ENCODE data around the gene TMEM114. TPM values are rescaled to one million over a fixed set of nuclear protein-coding genes. Genes with fewer than 3 reads are reported as not detected.

Gene TMEM114
- total RNA-seq, 1 donor = not detected

GRCh38 chr16:8595783-8596182 is 5.5 kb upstream of the TMEM114 start:
- H3K4me1 ChIP-seq (ENCODE audit: insufficient read depth, low read length) = no peaks in the 10 kb centered on the region

GRCh38 chr16:8594149-8594666 is 3.9 kb upstream of the TMEM114 start:
- no peak overlapping the region for H3K4me3 ChIP-seq (ENCODE audit: insufficient read depth, low read length)
- H3K4me2 ChIP-seq (ENCODE audit: insufficient read depth, low read length) = no peak overlapping the region
- H3K9me3 ChIP-seq (ENCODE audit: low read depth, low read length) = no peaks in the 10 kb centered on the region
- no peaks in the 10 kb centered on the region for H3K79me2 ChIP-seq (ENCODE audit: insufficient read depth, low read length)
- no peaks in the 10 kb centered on the region for H3K4me1 ChIP-seq (ENCODE audit: insufficient read depth, low read length)
- no peak overlapping the region for H2AFZ ChIP-seq (ENCODE audit: low read length)
- H4K20me1 ChIP-seq (ENCODE audit: insufficient read depth, low read length) = no peaks in the 10 kb centered on the region
- H3K36me3 ChIP-seq (ENCODE audit: insufficient read depth, low read length) = no peaks in the 10 kb centered on the region
- no peak for TF ChIP-seq CTCF (IDR thresholded peaks at IDR 0.05; ENCODE audit: extremely low read depth, low read depth, low read length)
- no peak for DNase-seq (ENCODE audit: insufficient read length, low spot score, missing footprints)
- H3K27me3 ChIP-seq (ENCODE audit: insufficient read depth, low read length) = peaks cover 11% of the 10 kb centered on the region
- no peak overlapping the region for H3K27ac ChIP-seq (ENCODE audit: low read depth, low read length)

More at GRCh38 chr16:8595783-8596182, 5.5 kb upstream of the TMEM114 start:
- no peaks in the 10 kb centered on the region for H3K27me3 ChIP-seq (ENCODE audit: insufficient read depth, low read length)
- no peak for TF ChIP-seq CTCF (IDR thresholded peaks at IDR 0.05; ENCODE audit: extremely low read depth, low read depth, low read length)
- H3K4me2 ChIP-seq (ENCODE audit: insufficient read depth, low read length) = no peak overlapping the region
- H4K20me1 ChIP-seq (ENCODE audit: insufficient read depth, low read length) = no peaks in the 10 kb centered on the region
- H3K4me3 ChIP-seq (ENCODE audit: insufficient read depth, low read length) = no peak overlapping the region
- H3K36me3 ChIP-seq (ENCODE audit: insufficient read depth, low read length) = no peaks in the 10 kb centered on the region
- no peaks in the 10 kb centered on the region for H3K9me3 ChIP-seq (ENCODE audit: low read depth, low read length)
- H3K27ac ChIP-seq (ENCODE audit: low read depth, low read length) = no peak overlapping the region
- no peak for DNase-seq (ENCODE audit: insufficient read length, low spot score, missing footprints)
- H3K79me2 ChIP-seq (ENCODE audit: insufficient read depth, low read length) = no peaks in the 10 kb centered on the region
- H2AFZ ChIP-seq (ENCODE audit: low read length) = no peak overlapping the region

GRCh38 chr16:8591451-8591850 is 1.1 kb upstream of the TMEM114 start:
- no peaks in the 10 kb centered on the region for H3K9me3 ChIP-seq (ENCODE audit: low read depth, low read length)
- no peak overlapping the region for H3K4me3 ChIP-seq (ENCODE audit: insufficient read depth, low read length)
- H3K79me2 ChIP-seq (ENCODE audit: insufficient read depth, low read length) = no peaks in the 10 kb centered on the region
- no peak overlapping the region for H3K4me2 ChIP-seq (ENCODE audit: insufficient read depth, low read length)
- TF ChIP-seq CTCF (IDR thresholded peaks at IDR 0.05; ENCODE audit: extremely low read depth, low read depth, low read length) = no peak
- peaks cover 21% of the 10 kb centered on the region for H3K27me3 ChIP-seq (ENCODE audit: insufficient read depth, low read length)
- H3K36me3 ChIP-seq (ENCODE audit: insufficient read depth, low read length) = no peaks in the 10 kb centered on the region
- DNase-seq (ENCODE audit: insufficient read length, low spot score, missing footprints) = no peak
- H3K4me1 ChIP-seq (ENCODE audit: insufficient read depth, low read length) = no peaks in the 10 kb centered on the region
- no peak overlapping the region for H3K27ac ChIP-seq (ENCODE audit: low read depth, low read length)
- no peak overlapping the region for H2AFZ ChIP-seq (ENCODE audit: low read length)
- no peaks in the 10 kb centered on the region for H4K20me1 ChIP-seq (ENCODE audit: insufficient read depth, low read length)

- no peak for TF ChIP-seq CTCF (IDR thresholded peaks at IDR 0.05; ENCODE audit: extremely low read depth, low read depth, low read length)
- H3K36me3 ChIP-seq (ENCODE audit: insufficient read depth, low read length) = no peaks in the 10 kb centered on the region
- no peak overlapping the region for H2AFZ ChIP-seq (ENCODE audit: low read length)
- no peaks in the 10 kb centered on the region for H4K20me1 ChIP-seq (ENCODE audit: insufficient read depth, low read length)
- H3K4me3 ChIP-seq (ENCODE audit: insufficient read depth, low read length) = no peak overlapping the region
- no peaks in the 10 kb centered on the region for H3K79me2 ChIP-seq (ENCODE audit: insufficient read depth, low read length)
- no peaks in the 10 kb centered on the region for H3K9me3 ChIP-seq (ENCODE audit: low read depth, low read length)
- no peak for DNase-seq (ENCODE audit: insufficient read length, low spot score, missing footprints)
- no peak overlapping the region for H3K27ac ChIP-seq (ENCODE audit: low read depth, low read length)
- no peaks in the 10 kb centered on the region for H3K4me1 ChIP-seq (ENCODE audit: insufficient read depth, low read length)
- H3K4me2 ChIP-seq (ENCODE audit: insufficient read depth, low read length) = no peak overlapping the region
- H3K27me3 ChIP-seq (ENCODE audit: insufficient read depth, low read length) = peaks cover 21% of the 10 kb centered on the region
These were observed 500 bp upstream of the TMEM114 start for GRCh38 chr16:8590811-8591210.

All from osteoblast (primary cell).